SK-N-MC (cell line): Measurements from ENCODE around the gene UNCX.
"Not testable (repeated sequence)": the region's sequence is repeated elsewhere in the genome, so short reads cannot be mapped to it uniquely, and the experiment has no call there.

ENCODE experiments used
- DNase-seq: peaks from one replicate; pipeline ENCODE4 v3.0.0-alpha.2; 2011; ENCODE audit warnings: low read depth, low spot score
- H3K27ac ChIP-seq: fragments of 200-600 bp; sonication (generic); 2 replicates; pipeline ENCODE4 v1.5.1; 2016; ENCODE audit warnings: mixed run types
- H3K36me3 ChIP-seq: fragments of 200-600 bp; sonication (generic); 2 replicates; pipeline ENCODE4 v1.6.1; 2017; ENCODE audit warnings: antibody characterized with exemption, low read length, mixed read lengths; ENCODE audit not compliant: insufficient read depth
- H3K4me3 ChIP-seq: fragments of 200-600 bp; sonication (generic); 2 replicates; pipeline ENCODE4 v1.5.1; 2016
- H3K9ac ChIP-seq: fragments of 200-600 bp; sonication (generic); 2 replicates; pipeline ENCODE4 v1.8.0; 2017; ENCODE audit warnings: mixed run types, mixed read lengths; ENCODE audit not compliant: insufficient read length
- H3K9me3 ChIP-seq: fragments of 200-600 bp; sonication (generic); 2 replicates; pipeline ENCODE4 v1.6.1; 2017; ENCODE audit warnings: low read depth, mild to moderate bottlenecking, antibody characterized with exemption, low read length, moderate library complexity, mixed read lengths
- EZH2 ChIP-seq: fragments of 200-600 bp; sonication (generic); IDR thresholded peaks from one replicate; pipeline ENCODE4 v1.6.1; 2017; ENCODE audit warnings: antibody characterized with exemption
- FOXP2 ChIP-seq: optimal IDR thresholded peaks from 2 replicates; pipeline ENCODE3; 2011; ENCODE audit warnings: mild to moderate bottlenecking, moderate library complexity; ENCODE audit not compliant: insufficient read depth; ENCODE audit errors: extremely low read length, control extremely low read depth
- POLR2AphosphoS5 ChIP-seq: IDR thresholded peaks from 2 replicates; pipeline ENCODE4 v1.6.1; 2012; ENCODE audit warnings: mild to moderate bottlenecking, low read depth, low read length, borderline replicate concordance

Gene UNCX

GRCh38 chr7:1255817-1256340 lies 23.2 kb downstream of the UNCX start:
- Histone ChIP-seq H3K4me3 (no peak overlapping the region), H3K9me3 (no peaks in the 10 kb centered on the region), H3K9ac (no peak overlapping the region), H3K36me3 (no peaks in the 10 kb centered on the region), H3K27ac (no peak overlapping the region)
- TF ChIP-seq EZH2, result no peak
- no peak for TF ChIP-seq FOXP2
- TF ChIP-seq POLR2AphosphoS5, result no peak
- DNase-seq, result no peak

GRCh38 chr7:1256621-1257020 lies 23.9 kb downstream of the UNCX start:
- Histone ChIP-seq H3K4me3 (no peak overlapping the region), H3K9ac (no peak overlapping the region), H3K36me3 (no peaks in the 10 kb centered on the region), H3K27ac (no peak overlapping the region), H3K9me3 (no peaks in the 10 kb centered on the region)
- TF ChIP-seq FOXP2 (no peak), POLR2AphosphoS5 (no peak), EZH2 (no peak)
- no peak for DNase-seq

GRCh38 chr7:1257221-1257620 lies 24.5 kb downstream of the UNCX start:
- no peaks in the 10 kb centered on the region for H3K36me3 ChIP-seq
- DNase-seq, result no peak
- no peak overlapping the region for H3K4me3 ChIP-seq
- no peak for TF ChIP-seq FOXP2
- TF ChIP-seq EZH2, result no peak
- TF ChIP-seq POLR2AphosphoS5, result no peak
- no peaks in the 10 kb centered on the region for H3K9me3 ChIP-seq
- H3K9ac ChIP-seq, result no peak overlapping the region
- no peak overlapping the region for H3K27ac ChIP-seq

- DNase-seq, result no peak
- TF ChIP-seq EZH2, result no peak
- TF ChIP-seq POLR2AphosphoS5, result no peak
- TF ChIP-seq FOXP2, result no peak
- Histone ChIP-seq H3K4me3 (no peak overlapping the region), H3K9ac (no peak overlapping the region), H3K36me3 (no peaks in the 10 kb centered on the region), H3K9me3 (no peaks in the 10 kb centered on the region), H3K27ac (no peak overlapping the region)
These were observed 25.2 kb downstream of the UNCX start for GRCh38 chr7:1257863-1258262.

- no peak for DNase-seq
- H3K9ac ChIP-seq, result no peak overlapping the region
- H3K27ac ChIP-seq, result no peak overlapping the region
- TF ChIP-seq EZH2, result no peak
- no peak for TF ChIP-seq FOXP2
- no peak for TF ChIP-seq POLR2AphosphoS5
- no peaks in the 10 kb centered on the region for H3K9me3 ChIP-seq
- no peaks in the 10 kb centered on the region for H3K36me3 ChIP-seq
- no peak overlapping the region for H3K4me3 ChIP-seq
These were observed 27.1 kb downstream of the UNCX start for GRCh38 chr7:1259621-1260243.

- Histone ChIP-seq H3K27ac (no peak overlapping the region), H3K4me3 (no peak overlapping the region), H3K9ac (no peak overlapping the region), H3K9me3 (no peaks in the 10 kb centered on the region), H3K36me3 (no peaks in the 10 kb centered on the region)
- TF ChIP-seq POLR2AphosphoS5 (no peak), FOXP2 (no peak), EZH2 (no peak)
- no peak for DNase-seq
These were observed 27.6 kb downstream of the UNCX start for GRCh38 chr7:1260244-1260635.

GRCh38 chr7:1261036-1261435 lies 28.4 kb downstream of the UNCX start:
- H3K4me3 ChIP-seq, H3K36me3 ChIP-seq, H3K9me3 ChIP-seq, H3K9ac ChIP-seq, H3K27ac ChIP-seq, DNase-seq: not testable (repeated sequence)

- TF ChIP-seq FOXP2, result no peak
- no peak for TF ChIP-seq POLR2AphosphoS5
- TF ChIP-seq EZH2, result no peak
- H3K27ac ChIP-seq, result no peak overlapping the region
- H3K4me3 ChIP-seq, result no peak overlapping the region
- H3K36me3 ChIP-seq, result no peaks in the 10 kb centered on the region
- DNase-seq, result no peak
- no peak overlapping the region for H3K9ac ChIP-seq
- H3K9me3 ChIP-seq, result no peaks in the 10 kb centered on the region
These were observed 29.8 kb downstream of the UNCX start for GRCh38 chr7:1262441-1262840.

GRCh38 chr7:1263391-1263951 lies 30.8 kb downstream of the UNCX start:
- no peaks in the 10 kb centered on the region for H3K9me3 ChIP-seq
- no peak overlapping the region for H3K27ac ChIP-seq
- no peak overlapping the region for H3K4me3 ChIP-seq
- H3K9ac ChIP-seq, result no peak overlapping the region
- TF ChIP-seq POLR2AphosphoS5 (no peak), EZH2 (no peak), FOXP2 (no peak)
- no peak for DNase-seq
- no peaks in the 10 kb centered on the region for H3K36me3 ChIP-seq
